HG03342 (cell line): ENCODE data around the gene DHRS11.

Experiments
- ATAC-seq: cut with Tn5 transposase; IDR thresholded peaks from one replicate; pipeline ENCODE4 v1.9.1; 2021; ENCODE audit warnings: mild to moderate bottlenecking, moderate library complexity; ENCODE audit not compliant: unreplicated experiment

DHRS11 gene

GRCh38 chr17:36647636-36648035, 56.0 kb downstream of the DHRS11 start:
- no peak for ATAC-seq

GRCh38 chr17:36650096-36650775, 58.6 kb downstream of the DHRS11 start:
- no peak for ATAC-seq
